Stimulated activated CD8-positive, alpha-beta memory T cell treated with anti-CD3 and anti-CD28 coated beads, Interleukin-4, amount 100 ng/mL, for 48 hours (primary cell): ENCODE measurements around the gene GLIS1.
"Not testable (repeated sequence)": the region's sequence is repeated elsewhere in the genome, so short reads cannot be mapped to it uniquely, and the experiment has no call there.

Source experiments
- DNase-seq: peaks from one replicate; pipeline ENCODE4 v3.0.0-alpha.2; 2020

The GLIS1 gene

GRCh38 chr1:53739109-53739681, at the start of gene GLIS1:
TSS of gene GLIS1 (minus strand) at chr1:53739164. CDS start at chr1:53738064, 1,100 bp downstream.
- DNase-seq, result peak; percentile 80

DNA sequence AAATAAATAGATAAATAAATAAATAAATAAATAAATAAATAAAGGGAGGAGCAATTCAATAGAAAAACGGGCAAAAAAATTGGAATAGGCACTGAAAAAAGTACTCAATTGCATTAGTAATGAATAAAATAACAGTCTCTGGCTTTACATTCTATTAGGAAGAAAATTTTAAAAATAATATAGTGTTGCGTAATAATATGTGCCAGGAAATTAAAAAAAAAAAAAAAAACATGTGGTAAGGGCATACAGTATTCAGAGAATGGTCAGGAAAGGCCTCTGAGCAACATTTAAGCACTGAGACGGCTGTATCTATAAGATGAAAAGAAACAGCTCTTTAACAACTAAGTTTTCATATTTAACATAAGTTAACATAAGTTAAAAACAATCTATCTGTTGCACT, 48.7 kb upstream of the GLIS1 start:
- DNase-seq, result no peak

- peak; percentile 26 for DNase-seq
Observed at GRCh38 chr1:53783056-53783455, 44.1 kb upstream of the GLIS1 start.

DNA sequence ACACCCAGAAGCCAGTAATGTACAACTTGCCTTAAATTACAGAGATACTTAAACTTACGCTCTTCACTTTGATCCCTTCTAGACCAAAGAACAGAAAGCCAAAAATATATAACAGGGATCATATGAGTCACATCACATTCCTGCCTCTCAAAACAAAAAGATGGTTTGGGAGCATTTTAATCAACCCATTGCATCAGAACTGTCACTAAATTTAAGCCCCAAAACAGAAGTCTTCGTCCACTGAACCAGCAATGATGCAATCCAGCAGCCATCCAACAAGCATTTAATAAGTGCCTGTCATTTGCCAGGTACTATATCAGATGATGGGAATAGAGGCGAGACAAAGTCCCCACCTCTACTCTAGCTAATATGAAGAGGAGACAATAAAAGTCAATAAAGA, 42.7 kb upstream of the GLIS1 start:
- DNase-seq, result no peak

DNA sequence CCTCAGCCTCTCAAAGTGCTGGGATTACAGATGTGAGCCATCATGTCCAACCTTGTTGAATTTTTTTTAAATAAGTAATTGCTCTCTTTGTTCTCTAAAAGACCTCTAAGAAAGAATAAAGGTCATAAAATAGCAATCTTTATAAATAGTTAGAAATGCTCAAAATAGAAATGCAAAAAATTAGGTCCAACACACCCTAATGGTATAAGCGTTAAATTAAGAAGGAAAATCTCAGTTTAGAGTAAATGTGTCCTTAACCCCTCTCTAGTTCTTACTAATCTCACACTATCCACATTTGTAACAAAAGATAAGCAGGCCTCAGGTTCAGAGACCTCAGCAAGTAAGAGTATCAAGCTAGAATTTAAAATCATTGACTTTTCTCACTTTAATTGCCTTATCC, 38.3 kb upstream of the GLIS1 start:
- no peak for DNase-seq

- no peak for DNase-seq
Observed at GRCh38 chr1:53771648-53772047, 32.7 kb upstream of the GLIS1 start.

GRCh38 chr1:53769780-53770179, 30.8 kb upstream of the GLIS1 start:
- DNase-seq, result no peak

- DNase-seq, result no peak
Observed at GRCh38 chr1:53769184-53769583, 30.2 kb upstream of the GLIS1 start.

DNA sequence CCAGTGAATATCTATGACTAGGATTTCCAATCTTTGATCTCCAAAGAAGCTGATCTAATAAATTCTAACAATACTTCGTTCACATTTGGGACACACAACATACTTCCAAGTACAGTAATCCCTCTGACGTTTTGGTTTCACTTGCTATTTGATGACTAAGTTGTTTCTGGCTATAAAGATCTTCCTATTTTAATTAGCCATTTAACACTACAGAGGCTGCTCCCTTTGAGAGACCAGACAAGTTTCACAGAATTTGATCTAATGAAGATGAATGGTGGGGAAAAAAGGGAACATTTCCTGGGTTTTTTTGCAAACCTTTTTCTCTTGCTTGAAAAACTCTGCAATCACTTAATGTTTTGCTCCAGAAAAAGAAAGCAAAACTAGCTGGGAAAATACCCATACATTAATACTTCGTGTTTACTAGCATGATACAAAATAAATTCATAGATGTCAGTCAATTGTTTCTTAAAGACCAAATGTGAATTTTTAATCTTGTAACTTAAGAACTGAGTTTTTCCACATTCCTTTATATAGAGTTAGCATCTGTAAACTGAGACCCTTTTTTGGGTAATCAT, 28.0 kb upstream of the GLIS1 start:
- DNase-seq, result no peak

DNA sequence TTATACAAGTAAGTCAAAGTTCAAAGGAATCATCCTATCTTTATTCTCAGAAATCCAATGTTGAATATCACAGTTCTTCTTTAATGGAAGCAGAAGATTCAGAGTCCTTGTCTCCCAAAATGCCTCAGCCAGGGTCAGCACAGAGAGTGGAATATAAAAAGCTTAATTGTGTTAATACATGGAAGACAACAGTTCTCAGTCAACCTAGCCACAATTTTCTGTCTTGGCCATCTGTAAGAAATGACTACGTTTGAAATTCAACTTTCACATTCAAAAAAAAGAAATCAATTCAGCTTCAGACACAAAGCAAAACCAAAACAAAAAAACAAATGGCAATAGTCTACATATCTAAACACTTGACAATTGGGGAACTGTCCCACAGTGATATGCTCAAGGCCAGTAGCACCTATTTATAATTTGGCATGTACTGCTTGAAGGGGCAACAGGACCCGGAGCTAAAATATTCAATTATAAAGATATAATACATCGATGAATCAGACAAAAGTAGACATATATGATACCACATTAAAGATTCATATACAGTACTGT, 27.3 kb upstream of the GLIS1 start:
- no peak for DNase-seq

- DNase-seq, result no peak
Observed at GRCh38 chr1:53765657-53766056, 26.7 kb upstream of the GLIS1 start.

DNA sequence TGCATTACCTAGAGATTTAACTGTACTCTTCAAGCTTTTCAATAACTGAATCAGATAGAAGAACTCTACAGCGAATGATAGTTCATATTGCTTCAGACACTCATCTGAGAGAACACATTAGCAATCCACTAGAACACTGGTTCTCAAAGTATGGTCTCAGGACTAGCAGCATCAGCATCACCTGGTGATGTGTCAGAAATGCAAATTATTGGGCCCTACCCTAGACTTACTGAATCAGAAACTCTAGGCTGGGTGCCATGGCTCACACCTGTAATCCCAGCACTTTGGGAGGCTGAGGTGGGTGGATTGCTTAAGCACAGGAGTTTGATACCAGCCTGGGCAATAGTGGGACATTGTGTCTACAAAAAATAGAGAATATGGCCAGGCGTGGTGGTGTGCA, 24.9 kb upstream of the GLIS1 start:
- DNase-seq, result no peak

DNA sequence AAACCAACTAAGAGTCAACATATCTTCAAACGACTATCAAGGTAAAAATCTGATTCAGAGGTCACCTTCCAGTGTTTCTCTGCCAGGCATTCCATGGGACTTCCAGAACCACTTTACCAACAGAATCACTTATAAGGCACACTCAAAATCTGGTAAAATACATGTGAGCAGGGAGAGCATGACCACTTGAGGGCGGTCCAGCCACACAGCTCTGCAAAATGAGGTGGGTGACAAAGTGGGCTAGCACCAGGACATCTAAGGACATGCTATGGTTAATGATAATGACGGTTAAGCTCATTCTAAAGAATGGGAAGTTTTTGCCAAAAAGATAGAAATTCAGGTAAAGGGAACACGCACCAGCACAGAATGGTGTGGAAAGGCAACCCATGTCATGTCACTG, 24.5 kb upstream of the GLIS1 start:
- DNase-seq, result no peak

DNA sequence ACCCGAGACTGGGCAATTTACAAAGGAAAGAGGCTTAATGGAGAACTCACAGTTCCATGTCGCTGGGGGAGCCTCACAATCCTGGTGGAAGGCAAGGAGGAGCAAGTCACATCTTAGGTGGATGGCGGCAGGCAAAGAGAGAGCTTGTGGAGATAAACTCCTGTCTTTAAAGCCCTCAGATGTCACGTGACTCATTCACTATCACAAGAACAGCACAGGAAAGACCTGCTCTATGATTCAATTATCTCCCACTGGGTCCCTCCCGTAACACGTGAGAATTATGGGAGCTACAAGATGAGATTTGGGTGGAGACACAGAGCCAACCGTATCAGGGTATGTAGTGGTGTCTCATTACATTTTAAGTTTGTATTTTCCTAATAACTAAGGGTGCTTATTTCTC, 21.5 kb upstream of the GLIS1 start:
- DNase-seq, result not testable (repeated sequence)

- no peak for DNase-seq
Observed at GRCh38 chr1:53755874-53756273, 16.9 kb upstream of the GLIS1 start.

- peak; percentile 45 for DNase-seq
Observed at GRCh38 chr1:53754484-53755312, 15.7 kb upstream of the GLIS1 start.

DNA sequence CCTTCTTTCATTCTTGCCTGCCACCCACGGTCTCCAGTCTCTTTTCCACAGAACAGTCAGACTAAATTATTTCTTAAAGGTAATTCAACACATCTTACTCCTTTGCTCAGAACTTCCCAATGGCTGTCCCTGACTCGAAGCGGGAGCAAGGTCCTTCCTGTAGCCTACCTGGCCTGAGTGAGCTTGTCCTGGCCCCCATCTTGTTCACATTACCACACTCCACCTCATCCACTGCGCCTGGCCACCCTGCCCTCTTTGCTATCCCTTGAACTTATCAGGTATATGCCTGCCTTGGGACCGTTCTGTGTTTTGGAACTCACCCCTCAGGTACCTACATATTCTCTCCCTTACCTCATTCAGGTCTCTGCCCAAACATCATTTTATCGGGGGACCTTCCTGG, 13.3 kb upstream of the GLIS1 start:
- no peak for DNase-seq

DNA sequence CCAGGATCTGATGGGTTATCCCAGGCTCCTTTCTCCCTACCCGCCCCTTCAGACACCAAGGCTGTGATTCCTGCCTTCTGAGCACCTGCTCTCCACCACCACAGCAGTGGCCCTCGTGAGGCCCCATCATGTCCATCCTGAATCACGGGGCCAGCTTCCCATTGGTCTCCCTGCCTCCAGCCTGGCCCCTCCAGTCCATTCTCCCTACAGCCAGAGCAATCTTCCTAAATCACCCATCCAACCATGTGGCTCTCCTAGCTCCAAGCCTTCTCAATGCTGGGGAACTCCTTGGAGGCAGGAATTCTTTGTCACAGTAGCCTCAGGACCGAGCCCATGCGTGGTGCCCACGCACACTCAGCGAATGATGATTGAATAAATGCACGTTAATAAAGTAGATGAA, 8.9 kb upstream of the GLIS1 start:
- DNase-seq, result no peak

- no peak for DNase-seq
Observed at GRCh38 chr1:53740621-53741105, 1.7 kb upstream of the GLIS1 start.

DNA sequence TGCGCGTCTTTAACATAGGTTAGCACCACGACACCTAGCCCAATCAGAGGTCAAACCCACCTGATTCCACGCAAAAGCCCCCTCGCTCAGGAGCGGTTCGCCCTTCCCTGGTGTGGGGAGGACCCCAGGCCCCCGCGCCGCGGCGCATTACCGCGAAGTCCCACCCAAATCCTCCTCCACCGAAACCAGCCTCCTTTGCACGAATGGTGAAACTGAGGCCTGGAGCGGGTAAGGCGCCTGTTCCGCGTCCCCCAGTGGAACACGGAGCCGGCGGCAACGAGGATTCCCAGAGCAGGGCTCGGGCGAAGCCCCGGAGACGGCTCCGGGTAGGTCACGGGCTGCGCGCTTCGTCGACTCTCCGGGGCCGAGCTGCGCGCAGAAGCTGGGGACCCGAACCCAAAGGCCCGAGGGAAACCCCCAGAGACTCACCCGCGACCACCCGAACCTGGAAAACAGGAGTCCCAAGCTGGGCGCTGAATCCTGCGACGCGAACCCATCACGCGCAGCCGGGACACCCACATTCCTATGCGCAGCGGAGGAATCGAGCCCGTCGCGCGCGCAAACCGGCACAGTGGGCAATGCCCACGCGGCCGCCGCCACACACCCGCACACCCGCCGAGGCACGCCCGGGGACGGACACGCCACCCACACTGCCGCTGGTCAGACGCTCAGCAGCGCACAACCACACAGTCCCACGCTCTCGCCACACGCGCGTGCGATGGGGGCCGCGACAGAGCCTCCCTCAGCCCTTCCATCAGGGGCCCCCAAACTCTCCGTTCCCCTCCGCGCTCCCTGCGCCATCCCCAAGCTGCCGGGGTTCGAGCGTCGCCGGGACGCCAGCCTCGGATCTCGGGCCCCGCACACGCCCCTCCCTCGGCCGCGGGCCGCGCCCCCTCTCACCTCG, 507 bp downstream of the GLIS1 start:
- no peak for DNase-seq

DNA sequence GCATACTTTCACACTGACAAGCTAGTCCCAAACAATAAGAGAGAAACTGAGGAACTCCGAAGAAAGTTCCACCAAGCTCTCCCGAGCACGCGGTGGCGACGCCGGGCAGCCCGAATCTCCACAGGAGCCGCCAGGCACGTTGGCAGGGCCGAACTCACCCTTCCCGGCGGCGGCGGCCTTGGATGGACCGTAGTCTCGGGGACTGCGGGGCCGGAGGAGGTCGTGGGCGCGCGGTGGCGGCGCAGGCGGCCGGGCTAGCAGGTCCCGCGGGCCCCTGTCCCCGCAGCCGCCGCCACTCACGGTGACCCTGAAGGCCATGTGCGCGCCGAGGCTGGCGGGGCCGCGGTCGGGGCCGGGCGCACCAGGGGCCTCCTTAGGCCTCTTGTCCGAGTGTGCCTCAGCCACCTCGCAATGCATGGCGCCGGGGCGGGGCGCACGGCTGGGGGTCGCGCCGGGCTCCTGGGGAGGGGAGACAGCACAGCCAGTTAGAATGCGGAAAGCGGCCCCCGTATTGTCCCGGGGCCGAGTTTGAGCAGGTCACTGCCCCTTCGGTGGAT, 1.2 kb downstream of the GLIS1 start:
- DNase-seq, result no peak

GRCh38 chr1:53736290-53736689, 2.7 kb downstream of the GLIS1 start:
- DNase-seq, result no peak

GRCh38 chr1:53735681-53736080, 3.3 kb downstream of the GLIS1 start:
- DNase-seq, result no peak
